ENCODE data around the gene CCDC24.

DNA sequence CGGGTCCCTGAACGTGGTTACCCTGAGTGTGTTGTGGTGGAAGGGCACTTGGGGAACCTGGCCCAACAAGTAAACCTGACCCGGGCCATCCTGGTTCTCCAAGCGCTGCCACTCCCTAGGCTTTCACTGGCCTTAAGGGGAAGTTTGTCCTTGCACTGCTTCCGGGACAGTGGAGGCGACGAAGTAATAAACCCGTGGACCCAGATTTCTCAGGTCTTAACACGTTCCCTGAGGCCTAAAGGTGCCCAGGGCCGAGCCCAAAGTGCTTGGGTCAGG, 261 bp upstream of the CCDC24 start:
- TF ChIP-seq, protein P1, sequence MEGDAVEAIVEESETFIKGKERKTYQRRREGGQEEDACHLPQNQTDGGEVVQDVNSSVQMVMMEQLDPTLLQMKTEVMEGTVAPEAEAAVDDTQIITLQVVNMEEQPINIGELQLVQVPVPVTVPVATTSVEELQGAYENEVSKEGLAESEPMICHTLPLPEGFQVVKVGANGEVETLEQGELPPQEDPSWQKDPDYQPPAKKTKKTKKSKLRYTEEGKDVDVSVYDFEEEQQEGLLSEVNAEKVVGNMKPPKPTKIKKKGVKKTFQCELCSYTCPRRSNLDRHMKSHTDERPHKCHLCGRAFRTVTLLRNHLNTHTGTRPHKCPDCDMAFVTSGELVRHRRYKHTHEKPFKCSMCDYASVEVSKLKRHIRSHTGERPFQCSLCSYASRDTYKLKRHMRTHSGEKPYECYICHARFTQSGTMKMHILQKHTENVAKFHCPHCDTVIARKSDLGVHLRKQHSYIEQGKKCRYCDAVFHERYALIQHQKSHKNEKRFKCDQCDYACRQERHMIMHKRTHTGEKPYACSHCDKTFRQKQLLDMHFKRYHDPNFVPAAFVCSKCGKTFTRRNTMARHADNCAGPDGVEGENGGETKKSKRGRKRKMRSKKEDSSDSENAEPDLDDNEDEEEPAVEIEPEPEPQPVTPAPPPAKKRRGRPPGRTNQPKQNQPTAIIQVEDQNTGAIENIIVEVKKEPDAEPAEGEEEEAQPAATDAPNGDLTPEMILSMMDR (IDR thresholded peaks at IDR 0.05 in 4 of 5, conservative IDR thresholded peaks at IDR 0.05 in 1 of 5) = no peak
- no peak for TF ChIP-seq POLR2A (IDR thresholded peaks at IDR 0.05)

Data from gastrocnemius medialis (tissue), 4 donors.